KMS-11 (cell line): Measurements from ENCODE around the gene CEP131.
"Not testable (repeated sequence)": the region's sequence is repeated elsewhere in the genome, so short reads cannot be mapped to it uniquely, and the experiment has no call there.

Experiments
- H2AFZ ChIP-seq: fragments of 200-600 bp; sonication (generic); 2 replicates; pipeline ENCODE4 v1.6.1; 2016; ENCODE audit warnings: antibody characterized with exemption, mixed run types, low read depth
- H3K27ac ChIP-seq: fragments of 200-600 bp; sonication (generic); 2 replicates; pipeline ENCODE4 v1.6.1; 2016; ENCODE audit warnings: mild to moderate bottlenecking, mixed run types
- H3K27me3 ChIP-seq: fragments of 200-600 bp; sonication (generic); 2 replicates; pipeline ENCODE4 v1.6.1; 2017; ENCODE audit warnings: mild to moderate bottlenecking, low read depth, mixed run types, moderate library complexity; ENCODE audit not compliant: insufficient read depth
- H3K36me3 ChIP-seq: fragments of 200-600 bp; sonication (generic); 2 replicates; pipeline ENCODE4 v1.6.1; 2017; ENCODE audit warnings: mild to moderate bottlenecking, mixed run types; ENCODE audit not compliant: insufficient read depth
- H3K4me1 ChIP-seq: fragments of 200-600 bp; sonication (generic); 2 replicates; pipeline ENCODE4 v1.6.1; 2016; ENCODE audit warnings: mild to moderate bottlenecking, low read depth, mixed run types; ENCODE audit not compliant: poor library complexity, severe bottlenecking
- H3K4me2 ChIP-seq: fragments of 200-600 bp; sonication (generic); 2 replicates; pipeline ENCODE4 v1.7.0; 2016; ENCODE audit warnings: mild to moderate bottlenecking, mixed run types
- H3K4me3 ChIP-seq: fragments of 200-600 bp; sonication (generic); IDR thresholded peaks from 2 replicates; pipeline ENCODE4 v1.6.1; 2017; ENCODE audit warnings: low read depth, low read length, mixed read lengths; ENCODE audit not compliant: insufficient read depth
- H3K79me2 ChIP-seq: fragments of 200-600 bp; sonication (generic); 2 replicates; pipeline ENCODE4 v1.6.1; 2016; ENCODE audit warnings: low read depth, mixed run types; ENCODE audit not compliant: insufficient read depth
- H3K9ac ChIP-seq: fragments of 200-600 bp; sonication (generic); 2 replicates; pipeline ENCODE4 v1.6.1; 2016; ENCODE audit warnings: mild to moderate bottlenecking, mixed run types
- H4K20me1 ChIP-seq: fragments of 200-600 bp; sonication (generic); 2 replicates; pipeline ENCODE4 v1.6.1; 2016; ENCODE audit warnings: mild to moderate bottlenecking, mixed run types; ENCODE audit not compliant: insufficient read depth
- TF ChIP-seq, protein P1 (sequence below): fragments of 200-600 bp; sonication (generic); conservative IDR thresholded peaks from 2 replicates; pipeline ENCODE4 v1.6.1; 2017; ENCODE audit warnings: low read depth, mild to moderate bottlenecking, antibody characterized with exemption, low read length, moderate library complexity, mixed read lengths

CEP131 gene

DNA sequence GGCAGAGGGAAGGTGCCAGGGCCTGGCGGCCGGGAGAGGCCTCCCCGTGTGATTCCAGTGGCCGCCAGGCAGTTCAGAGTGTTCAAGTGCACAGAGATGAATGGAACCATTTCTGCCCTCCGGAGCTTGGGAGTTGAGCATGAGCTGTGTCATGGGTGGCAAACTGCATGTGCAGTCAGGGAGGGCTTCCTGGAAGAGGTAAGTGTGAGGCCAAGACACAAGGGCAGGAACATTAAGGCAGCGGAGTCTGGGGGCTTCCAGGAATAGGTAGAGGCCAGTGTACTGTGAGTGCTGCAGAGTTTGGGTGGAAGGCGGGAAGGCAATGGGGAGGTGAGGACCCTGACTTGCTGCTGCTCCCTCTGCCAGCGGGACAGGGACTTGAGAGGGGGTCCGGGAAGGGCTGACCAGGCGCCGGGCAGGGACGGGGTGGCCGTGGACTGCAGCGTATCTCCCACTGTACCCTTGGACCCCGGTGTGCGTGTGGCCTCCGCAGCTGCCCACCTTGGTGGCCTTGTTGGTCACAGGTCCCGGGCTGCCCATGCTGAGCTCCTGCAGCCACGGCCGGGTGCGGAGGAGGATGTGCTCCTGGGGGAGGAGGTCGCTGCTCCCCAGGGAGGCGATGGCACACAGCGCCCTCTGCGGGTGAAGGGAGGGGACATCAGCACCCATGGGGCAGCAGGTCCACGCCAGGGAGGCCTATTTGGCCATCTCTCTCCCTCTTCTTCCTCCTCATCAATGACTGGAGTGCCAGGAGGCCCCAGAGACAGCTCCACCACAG lies 7.5 kb upstream of the CEP131 start:
- Histone ChIP-seq H3K9ac (no peak overlapping the region), H2AFZ (no peak overlapping the region), H3K27ac (no peak overlapping the region), H3K4me2 (no peak overlapping the region), H3K4me1 (no peaks in the 10 kb centered on the region), H3K79me2 (no peaks in the 10 kb centered on the region), H3K27me3 (no peaks in the 10 kb centered on the region), H4K20me1 (no peaks in the 10 kb centered on the region), H3K36me3 (no peaks in the 10 kb centered on the region), H3K4me3 (no peak overlapping the region)
- TF ChIP-seq, protein P1, sequence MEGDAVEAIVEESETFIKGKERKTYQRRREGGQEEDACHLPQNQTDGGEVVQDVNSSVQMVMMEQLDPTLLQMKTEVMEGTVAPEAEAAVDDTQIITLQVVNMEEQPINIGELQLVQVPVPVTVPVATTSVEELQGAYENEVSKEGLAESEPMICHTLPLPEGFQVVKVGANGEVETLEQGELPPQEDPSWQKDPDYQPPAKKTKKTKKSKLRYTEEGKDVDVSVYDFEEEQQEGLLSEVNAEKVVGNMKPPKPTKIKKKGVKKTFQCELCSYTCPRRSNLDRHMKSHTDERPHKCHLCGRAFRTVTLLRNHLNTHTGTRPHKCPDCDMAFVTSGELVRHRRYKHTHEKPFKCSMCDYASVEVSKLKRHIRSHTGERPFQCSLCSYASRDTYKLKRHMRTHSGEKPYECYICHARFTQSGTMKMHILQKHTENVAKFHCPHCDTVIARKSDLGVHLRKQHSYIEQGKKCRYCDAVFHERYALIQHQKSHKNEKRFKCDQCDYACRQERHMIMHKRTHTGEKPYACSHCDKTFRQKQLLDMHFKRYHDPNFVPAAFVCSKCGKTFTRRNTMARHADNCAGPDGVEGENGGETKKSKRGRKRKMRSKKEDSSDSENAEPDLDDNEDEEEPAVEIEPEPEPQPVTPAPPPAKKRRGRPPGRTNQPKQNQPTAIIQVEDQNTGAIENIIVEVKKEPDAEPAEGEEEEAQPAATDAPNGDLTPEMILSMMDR = peak; percentile 22; the same call in 1 of the 2 replicates

DNA sequence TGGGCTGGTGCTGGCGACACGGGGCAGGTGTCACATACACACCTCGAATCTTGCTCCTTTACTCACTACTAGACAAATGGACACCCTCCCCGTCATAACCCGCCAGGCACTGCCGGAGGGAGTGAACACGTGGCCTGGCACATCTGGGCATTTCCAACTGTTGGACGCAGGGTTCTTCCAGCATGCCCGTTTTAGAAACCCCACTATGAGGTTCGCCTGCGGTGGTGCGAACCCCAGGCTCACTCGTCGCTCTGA lies 6.8 kb upstream of the CEP131 start:
- no peak overlapping the region for H3K9ac ChIP-seq
- no peak overlapping the region for H3K4me3 ChIP-seq
- no peak overlapping the region for H3K4me2 ChIP-seq
- TF ChIP-seq, protein P1 = no peak
- H3K4me1 ChIP-seq = no peaks in the 10 kb centered on the region
- no peak overlapping the region for H2AFZ ChIP-seq
- no peaks in the 10 kb centered on the region for H3K27me3 ChIP-seq
- H3K79me2 ChIP-seq = no peaks in the 10 kb centered on the region
- no peaks in the 10 kb centered on the region for H3K36me3 ChIP-seq
- H4K20me1 ChIP-seq = no peaks in the 10 kb centered on the region
- no peak overlapping the region for H3K27ac ChIP-seq

- Histone ChIP-seq H3K27me3 (no peaks in the 10 kb centered on the region), H3K36me3 (no peaks in the 10 kb centered on the region), H3K79me2 (no peaks in the 10 kb centered on the region), H3K4me1 (no peaks in the 10 kb centered on the region), H3K27ac (no peak overlapping the region), H3K4me2 (no peak overlapping the region), H2AFZ (no peak overlapping the region), H4K20me1 (no peaks in the 10 kb centered on the region), H3K9ac (no peak overlapping the region), H3K4me3 (no peak overlapping the region)
- TF ChIP-seq, protein P1 = no peak
Observed at GRCh38 chr17:81228834-81229665, 6.3 kb upstream of the CEP131 start.

DNA sequence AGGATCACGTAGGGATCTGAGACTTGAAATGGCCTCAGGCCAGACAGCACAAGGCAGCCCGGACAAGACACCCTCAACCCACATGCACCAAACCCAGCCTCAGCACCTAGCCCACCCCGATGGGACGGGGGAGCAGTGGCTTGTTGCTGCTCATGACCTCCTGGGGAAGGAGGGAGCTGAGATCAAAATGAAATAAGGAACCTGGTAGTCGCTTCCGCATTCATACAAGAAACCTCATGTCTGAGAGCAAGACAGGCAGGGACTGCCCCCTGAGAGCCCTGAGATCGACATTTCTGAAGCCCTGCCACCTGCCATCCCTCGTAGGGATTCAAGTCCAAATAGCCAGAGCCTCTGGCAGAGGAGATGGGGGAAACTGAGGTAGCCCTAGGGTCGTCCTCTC lies 5.7 kb upstream of the CEP131 start:
- H3K36me3 ChIP-seq = no peaks in the 10 kb centered on the region
- H3K4me3 ChIP-seq = no peak overlapping the region
- TF ChIP-seq, protein P1 = no peak
- no peak overlapping the region for H3K27ac ChIP-seq
- no peaks in the 10 kb centered on the region for H3K27me3 ChIP-seq
- H2AFZ ChIP-seq = no peak overlapping the region
- H3K79me2 ChIP-seq = no peaks in the 10 kb centered on the region
- H4K20me1 ChIP-seq = no peaks in the 10 kb centered on the region
- H3K9ac ChIP-seq = no peak overlapping the region
- H3K4me1 ChIP-seq = peaks cover 4% of the 10 kb centered on the region
- no peak overlapping the region for H3K4me2 ChIP-seq

DNA sequence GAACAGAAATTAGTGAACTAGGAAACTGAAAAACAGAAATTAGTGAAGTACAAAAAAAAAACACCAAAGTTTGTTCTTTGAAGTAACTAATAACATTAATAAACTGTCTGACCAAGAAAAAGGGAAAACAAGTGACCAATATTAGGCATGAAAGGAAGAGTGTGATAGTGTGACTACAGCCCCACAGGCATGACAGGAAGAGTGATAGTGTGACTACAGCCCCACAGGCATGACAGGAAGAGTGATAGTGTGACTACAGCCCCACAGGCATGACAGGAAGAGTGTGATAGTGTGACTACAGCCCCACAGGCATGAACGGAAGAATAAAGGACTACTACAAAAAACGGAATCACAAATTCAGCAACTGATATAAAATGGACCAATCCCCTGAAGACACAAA lies 4.9 kb upstream of the CEP131 start:
- H4K20me1 ChIP-seq, H3K79me2 ChIP-seq, H3K9ac ChIP-seq, H3K4me3 ChIP-seq, H3K36me3 ChIP-seq, H3K27ac ChIP-seq, H3K27me3 ChIP-seq, H3K4me2 ChIP-seq, H3K4me1 ChIP-seq, H2AFZ ChIP-seq: not testable (repeated sequence)
